LNCaP clone FGC (cell line): Measurements from ENCODE around the gene CHKA.

Source experiments
- DNase-seq: peaks from one replicate; pipeline ENCODE4 v3.0.0-alpha.2; 2011; ENCODE audit warnings: low read depth
- H3K4me3 ChIP-seq: 2 replicates; pipeline ENCODE4 v1.5.1; 2011; ENCODE audit warnings: mild to moderate bottlenecking, low read depth, low read length, control low read depth
- CTCF ChIP-seq: IDR thresholded peaks from 2 replicates; pipeline ENCODE4 v1.5.1; 2012; ENCODE audit warnings: mild to moderate bottlenecking; ENCODE audit not compliant: control insufficient read depth, insufficient read depth; ENCODE audit errors: extremely low read depth

Gene CHKA

GRCh38 chr11:68121067-68121899 is at the start of gene CHKA:
CHKA (minus strand) TSS chr11:68121388; CDS start chr11:68121177, 211 bp downstream.
- TF ChIP-seq CTCF, result no peak
- peak within 1 kb of the TSS; percentile 65 for H3K4me3 ChIP-seq
- no peak for DNase-seq

- no peak for TF ChIP-seq CTCF
- DNase-seq, result no peak
- no peak overlapping the region for H3K4me3 ChIP-seq
Observed at GRCh38 chr11:68169442-68169841, 48.3 kb upstream of the CHKA start.

- H3K4me3 ChIP-seq, result no peak overlapping the region
- DNase-seq, result no peak
- no peak for TF ChIP-seq CTCF
Observed at GRCh38 chr11:68168694-68169093, 47.5 kb upstream of the CHKA start.

- TF ChIP-seq CTCF, result no peak
- DNase-seq, result no peak
- no peak overlapping the region for H3K4me3 ChIP-seq
Observed at GRCh38 chr11:68167474-68167873, 46.3 kb upstream of the CHKA start.

- H3K4me3 ChIP-seq, result no peak overlapping the region
- DNase-seq, result no peak
- TF ChIP-seq CTCF, result no peak
Observed at GRCh38 chr11:68166969-68167368, 45.8 kb upstream of the CHKA start.

- no peak overlapping the region for H3K4me3 ChIP-seq
- DNase-seq, result no peak
- TF ChIP-seq CTCF, result no peak
Observed at GRCh38 chr11:68165601-68166000, 44.4 kb upstream of the CHKA start.

- no peak for DNase-seq
- no peak for TF ChIP-seq CTCF
- H3K4me3 ChIP-seq, result no peak overlapping the region
Observed at GRCh38 chr11:68164437-68164836, 43.2 kb upstream of the CHKA start.
